Natural killer cell treated with Interleukin-12 subunit alpha and Interleukin-12 subunit beta and Interleukin-15 and Interleukin-18, amount 100 ng/mL, for 72 hours (primary cell): ENCODE measurements around the gene SCUBE3. TPM values are rescaled to one million over a fixed set of nuclear protein-coding genes. Genes with fewer than 3 reads are reported as not detected.

ENCODE experiments used
- ATAC-seq, 2 donors: fragments of 150-1000 bp; cut with Tn5 transposase in 1 of 2; sonication (Bioruptor Pico), chemical (Tn5 transposase) in 1 of 2; 2 replicates each; pipeline ENCODE4 v1.10.0; 2021
- DNase-seq: peaks from one replicate; pipeline ENCODE4 v3.0.0; 2022; ENCODE audit warnings: low spot score
- H3K27ac Mint-ChIP-seq, 2 donors: 1 replicate in 1 of 2; 2 replicates in 1 of 2; pipeline ENCODE4 v1.8.0; 2022; ENCODE audit warnings: mixed read lengths in 2 of 2, mild to moderate bottlenecking in 1 of 2, moderate library complexity in 1 of 2
- H3K27me3 Mint-ChIP-seq, 2 donors: 1 replicate in 1 of 2; 2 replicates in 1 of 2; pipeline ENCODE4 v1.8.0; 2022; ENCODE audit warnings: mixed read lengths in 2 of 2
- H3K36me3 Mint-ChIP-seq: one replicate; pipeline ENCODE4 v1.8.0; 2022; ENCODE audit warnings: mixed read lengths
- H3K4me1 Mint-ChIP-seq, 2 donors: 1 replicate in 1 of 2; 2 replicates in 1 of 2; pipeline ENCODE4 v1.8.0; 2022; ENCODE audit warnings: low read depth in 2 of 2, mixed read lengths in 2 of 2, mild to moderate bottlenecking in 1 of 2
- H3K4me3 Mint-ChIP-seq: one replicate; pipeline ENCODE4 v1.8.0; 2022; ENCODE audit warnings: mixed read lengths
- H3K9me3 Mint-ChIP-seq: 2 replicates; pipeline ENCODE4 v1.8.0; 2022; ENCODE audit warnings: mixed read lengths
- total RNA-seq, 2 donors: library from RNA; stranded (reverse); gene quantifications; one replicate each; pipeline ENCODE4 v1.2.3, GENCODE V29; 2022

The SCUBE3 gene
- total RNA-seq, 2 donors from 2014 or later, result 0.14 TPM; not detected in 1

- Mint-ChIP-seq H3K27ac (no peak overlapping the region), H3K27me3 (peaks cover 10 to 11% of the 10 kb centered on the region in 2 donors), H3K36me3 (no peaks in the 10 kb centered on the region), H3K9me3 (no peaks in the 10 kb centered on the region), H3K4me1 (no peaks in the 10 kb centered on the region), H3K4me3 (no peak overlapping the region)
- ATAC-seq (no peak), DNase-seq (no peak)
These were observed 28.5 kb upstream of the SCUBE3 start for GRCh38 chr6:35185302-35185681.

- H3K9me3 Mint-ChIP-seq, result no peaks in the 10 kb centered on the region
- no peak for DNase-seq
- H3K36me3 Mint-ChIP-seq, result no peaks in the 10 kb centered on the region
- no peak overlapping the region for H3K4me3 Mint-ChIP-seq
- H3K4me1 Mint-ChIP-seq, result peaks cover 3 to 5% of the 10 kb centered on the region in 2 donors
- ATAC-seq, result no peak
- no peak overlapping the region for H3K27ac Mint-ChIP-seq
- peaks cover 11 to 12% of the 10 kb centered on the region in 2 donors for H3K27me3 Mint-ChIP-seq
These were observed 27.8 kb upstream of the SCUBE3 start for GRCh38 chr6:35185971-35186370.

- no peak overlapping the region for H3K4me3 Mint-ChIP-seq
- no peaks in the 10 kb centered on the region for H3K9me3 Mint-ChIP-seq
- DNase-seq (no peak), ATAC-seq (no peak)
- no peak overlapping the region for H3K27ac Mint-ChIP-seq
- peaks cover 10 to 11% of the 10 kb centered on the region in 2 donors for H3K27me3 Mint-ChIP-seq
- peaks cover 8 to 11% of the 10 kb centered on the region in 2 donors for H3K4me1 Mint-ChIP-seq
- no peaks in the 10 kb centered on the region for H3K36me3 Mint-ChIP-seq
These were observed 27.2 kb upstream of the SCUBE3 start for GRCh38 chr6:35186571-35186970.

GRCh38 chr6:35188886-35189285, 24.9 kb upstream of the SCUBE3 start:
- Mint-ChIP-seq H3K27me3 (peaks cover 0 to 5% of the 10 kb centered on the region in 2 donors), H3K4me1 (peaks cover 10 to 24% of the 10 kb centered on the region in 2 donors), H3K36me3 (no peaks in the 10 kb centered on the region), H3K4me3 (no peak overlapping the region), H3K27ac (no peak overlapping the region), H3K9me3 (no peaks in the 10 kb centered on the region)
- DNase-seq (no peak), ATAC-seq (no peak)

- H3K9me3 Mint-ChIP-seq, result no peaks in the 10 kb centered on the region
- peaks cover 0 to 6% of the 10 kb centered on the region in 2 donors for H3K27me3 Mint-ChIP-seq
- H3K4me3 Mint-ChIP-seq, result no peak overlapping the region
- ATAC-seq (no peak), DNase-seq (no peak)
- peaks cover 10 to 30% of the 10 kb centered on the region in 2 donors for H3K4me1 Mint-ChIP-seq
- H3K27ac Mint-ChIP-seq, result peak overlapping the region in 1 of 2 donors; percentile 59
- H3K36me3 Mint-ChIP-seq, result no peaks in the 10 kb centered on the region
These were observed 23.4 kb upstream of the SCUBE3 start for GRCh38 chr6:35190306-35190705.

- no peak for DNase-seq
- H3K4me1 Mint-ChIP-seq, result peaks cover 10 to 30% of the 10 kb centered on the region in 2 donors
- H3K27ac Mint-ChIP-seq, result peak overlapping the region in 1 of 2 donors; percentile 59
- peak overlapping the region; percentile 60 for H3K4me3 Mint-ChIP-seq
- peak; percentile 55 to 70 for ATAC-seq
- peaks cover 2 to 10% of the 10 kb centered on the region in 2 donors for H3K27me3 Mint-ChIP-seq
- no peaks in the 10 kb centered on the region for H3K9me3 Mint-ChIP-seq
- no peaks in the 10 kb centered on the region for H3K36me3 Mint-ChIP-seq
These were observed 21.9 kb upstream of the SCUBE3 start for GRCh38 chr6:35191889-35192288.

- Mint-ChIP-seq H3K36me3 (no peaks in the 10 kb centered on the region), H3K27me3 (peaks cover 7 to 14% of the 10 kb centered on the region in 2 donors), H3K4me1 (peaks cover 10 to 30% of the 10 kb centered on the region in 2 donors), H3K27ac (peak overlapping the region in 1 of 2 donors; percentile 59), H3K9me3 (no peaks in the 10 kb centered on the region), H3K4me3 (peak overlapping the region; percentile 60)
- ATAC-seq, result no peak
- DNase-seq, result no peak
These were observed 21.4 kb upstream of the SCUBE3 start for GRCh38 chr6:35192301-35192860.

GRCh38 chr6:35194390-35194789, 19.4 kb upstream of the SCUBE3 start:
- peak overlapping the region in 1 of 2 donors; percentile 58 for H3K27ac Mint-ChIP-seq

GRCh38 chr6:35195120-35195780, 18.5 kb upstream of the SCUBE3 start:
- peaks cover 12 to 24% of the 10 kb centered on the region in 2 donors for H3K27me3 Mint-ChIP-seq
- H3K9me3 Mint-ChIP-seq, result no peaks in the 10 kb centered on the region
- no peak overlapping the region for H3K27ac Mint-ChIP-seq
- ATAC-seq, result no peak
- H3K4me3 Mint-ChIP-seq, result no peak overlapping the region
- peaks cover 10 to 30% of the 10 kb centered on the region in 2 donors for H3K4me1 Mint-ChIP-seq
- DNase-seq, result no peak
- no peaks in the 10 kb centered on the region for H3K36me3 Mint-ChIP-seq

More at GRCh38 chr6:35194390-35194789, 19.4 kb upstream of the SCUBE3 start:
- ATAC-seq, result no peak
- Mint-ChIP-seq H3K9me3 (no peaks in the 10 kb centered on the region), H3K4me1 (peaks cover 10 to 30% of the 10 kb centered on the region in 2 donors), H3K36me3 (no peaks in the 10 kb centered on the region), H3K4me3 (no peak overlapping the region), H3K27me3 (peaks cover 12 to 22% of the 10 kb centered on the region in 2 donors)
- no peak for DNase-seq

- Mint-ChIP-seq H3K9me3 (no peaks in the 10 kb centered on the region), H3K4me3 (no peak overlapping the region), H3K27ac (no peak overlapping the region), H3K4me1 (peaks cover 0 to 15% of the 10 kb centered on the region in 2 donors), H3K27me3 (peaks cover 12 to 24% of the 10 kb centered on the region in 2 donors), H3K36me3 (no peaks in the 10 kb centered on the region)
- ATAC-seq (no peak), DNase-seq (no peak)
These were observed 16.6 kb upstream of the SCUBE3 start for GRCh38 chr6:35197196-35197595.

GRCh38 chr6:35199866-35200265, 13.9 kb upstream of the SCUBE3 start:
- peaks cover 23 to 36% of the 10 kb centered on the region in 2 donors for H3K27me3 Mint-ChIP-seq

GRCh38 chr6:35202066-35202546, 11.7 kb upstream of the SCUBE3 start:
- H3K4me3 Mint-ChIP-seq, result no peak overlapping the region
- no peak overlapping the region for H3K27ac Mint-ChIP-seq
- H3K27me3 Mint-ChIP-seq, result peaks cover 25 to 30% of the 10 kb centered on the region in 2 donors

More at GRCh38 chr6:35199866-35200265, 13.9 kb upstream of the SCUBE3 start:
- H3K36me3 Mint-ChIP-seq, result no peaks in the 10 kb centered on the region
- ATAC-seq (no peak), DNase-seq (no peak)
- H3K4me3 Mint-ChIP-seq, result no peak overlapping the region
- H3K9me3 Mint-ChIP-seq, result no peaks in the 10 kb centered on the region
- H3K27ac Mint-ChIP-seq, result no peak overlapping the region
- no peaks in the 10 kb centered on the region for H3K4me1 Mint-ChIP-seq

GRCh38 chr6:35203152-35203670, 10.5 kb upstream of the SCUBE3 start:
- no peaks in the 10 kb centered on the region for H3K4me1 Mint-ChIP-seq
- no peak overlapping the region for H3K4me3 Mint-ChIP-seq
- H3K27ac Mint-ChIP-seq, result no peak overlapping the region
- peaks cover 28 to 33% of the 10 kb centered on the region in 2 donors for H3K27me3 Mint-ChIP-seq
- no peaks in the 10 kb centered on the region for H3K36me3 Mint-ChIP-seq
- DNase-seq, result no peak
- no peak for ATAC-seq
- no peaks in the 10 kb centered on the region for H3K9me3 Mint-ChIP-seq

More at GRCh38 chr6:35202066-35202546, 11.7 kb upstream of the SCUBE3 start:
- Mint-ChIP-seq H3K4me1 (no peaks in the 10 kb centered on the region), H3K36me3 (no peaks in the 10 kb centered on the region), H3K9me3 (no peaks in the 10 kb centered on the region)
- DNase-seq (no peak), ATAC-seq (peak in 1 of 2 donors; percentile 31)

GRCh38 chr6:35203680-35204079, 10.1 kb upstream of the SCUBE3 start:
- Mint-ChIP-seq H3K9me3 (no peaks in the 10 kb centered on the region), H3K27me3 (peaks cover 33 to 35% of the 10 kb centered on the region in 2 donors), H3K4me3 (no peak overlapping the region), H3K36me3 (no peaks in the 10 kb centered on the region), H3K27ac (no peak overlapping the region), H3K4me1 (no peaks in the 10 kb centered on the region)
- no peak for DNase-seq
- ATAC-seq, result no peak
